Panc1 (cell line): ENCODE results near the gene MAP3K2. TPM values are rescaled to one million over a fixed set of nuclear protein-coding genes. Genes with fewer than 3 reads are reported as not detected.

Source experiments
- ATAC-seq: fragments of 200-7000 bp; cut with Tn5 transposase; 2 replicates; pipeline ENCODE4 v1.9.1; 2020; ENCODE audit warnings: mild to moderate bottlenecking, moderate library complexity
- BruUV-seq: library from RNA; stranded (reverse); fragments of 400-500 nt; replicated peaks from 2 replicates; lab custom pipeline; 2021; lab: Mats Ljungman, UMichigan
- CTCF ChIA-PET: fragments of 300-600 bp; sonication (Branson Sonifier 250); formaldehyde crosslinking; loops from one replicate; lab custom pipeline; 2022; ENCODE audit warnings: antibody characterized with exemption; lab: Charles Lee
- POLR2A ChIA-PET: fragments of 300-600 bp; sonication (Branson Sonifier 250); formaldehyde crosslinking; loops from one replicate; lab custom pipeline; 2022; ENCODE audit warnings: antibody characterized with exemption; lab: Charles Lee
- DNase-seq: peaks from one replicate; pipeline ENCODE4 v3.0.0-alpha.2; 2010; ENCODE audit warnings: low read depth, low spot score
- H3K27ac ChIP-seq: 2 replicates; pipeline ENCODE4 v1.5.1; 2011; ENCODE audit warnings: mild to moderate bottlenecking, low read length, inconsistent platforms
- H3K27me3 ChIP-seq: fragments of 200-500 bp; sonication (Bioruptor generic); 2 replicates; pipeline ENCODE4 v1.6.0; 2014; ENCODE audit warnings: low read length, inconsistent platforms; ENCODE audit not compliant: control insufficient read depth, insufficient read depth
- H3K36me3 ChIP-seq: fragments of 200-500 bp; sonication (Bioruptor generic); 2 replicates; pipeline ENCODE4 v1.5.1; 2014; ENCODE audit warnings: inconsistent platforms, mild to moderate bottlenecking, low read length, moderate library complexity; ENCODE audit not compliant: control insufficient read depth, insufficient read depth
- H3K4me1 ChIP-seq: 2 replicates; pipeline ENCODE4 v1.5.1; 2011; ENCODE audit warnings: inconsistent platforms, mild to moderate bottlenecking, low read length, moderate library complexity; ENCODE audit not compliant: control insufficient read depth, insufficient read depth
- H3K4me3 ChIP-seq, 2 experiments: 2 replicates each; pipeline ENCODE4 v1.5.1; 2011 to 2012; ENCODE audit warnings: low read depth in 2 of 2, low read length in 2 of 2, mild to moderate bottlenecking in 2 of 2, inconsistent platforms in 1 of 2, moderate library complexity in 1 of 2
- H3K9me3 ChIP-seq: fragments of 200-500 bp; sonication (Bioruptor generic); 2 replicates; pipeline ENCODE4 v1.5.1; 2014; ENCODE audit warnings: low read depth, mild to moderate bottlenecking, inconsistent platforms, low read length, moderate library complexity; ENCODE audit not compliant: control insufficient read depth, insufficient read depth
- CTCF ChIP-seq: fragments of 450-650 bp; IDR thresholded peaks from 2 replicates; pipeline ENCODE4 v1.5.1; 2017; ENCODE audit warnings: mild to moderate bottlenecking
- POLR2AphosphoS5 ChIP-seq: IDR thresholded peaks from 2 replicates; pipeline ENCODE4 v1.6.1; 2012; ENCODE audit warnings: mild to moderate bottlenecking, low read depth, low read length, moderate library complexity
- REST ChIP-seq, 2 experiments: IDR thresholded peaks; 2 replicates each; pipeline ENCODE4 v1.6.1; 2011 to 2012; ENCODE audit warnings: low read depth in 2 of 2, control low read depth in 1 of 2, low read length in 1 of 2, mild to moderate bottlenecking in 1 of 2, moderate library complexity in 1 of 2; ENCODE audit not compliant: insufficient read depth in 1 of 2
- SIN3A ChIP-seq: IDR thresholded peaks from 2 replicates; pipeline ENCODE4 v1.6.1; 2012; ENCODE audit warnings: low read depth, mild to moderate bottlenecking, low read length, moderate library complexity, borderline replicate concordance; ENCODE audit not compliant: insufficient read depth
- TCF7L2 ChIP-seq: IDR thresholded peaks from 2 replicates; pipeline ENCODE4 v1.6.1; 2011; ENCODE audit warnings: mild to moderate bottlenecking, low read depth, low read length, inconsistent platforms
- in situ Hi-C: cut with HindIII; loops from 2 replicates; pipeline ENCODE4 v1.10.0; 2016; ENCODE audit warnings: low sequenced_read_pairs, low pct_unique_long_range_greater_than_20kb
- intact Hi-C: fragments of 100-400 bp; cut with micrococcal nuclease; formaldehyde crosslinking; loops from one replicate; pipeline ENCODE4 v1.10.0; 2022; ENCODE audit not compliant: unreplicated experiment
- total RNA-seq: library from RNA; stranded (reverse); gene quantifications from one replicate; pipeline ENCODE4 v1.2.1, GENCODE V29; 2021; ENCODE audit not compliant: unreplicated experiment

MAP3K2 gene
- total RNA-seq, 1 experiment from 2014 or later: 70.6 TPM

GRCh38 chr2:127394492-127394891 is 6.7 kb upstream of the MAP3K2 start:
- BruUV-seq: no TSS peak
- TF ChIP-seq TCF7L2 (no peak), POLR2AphosphoS5 (no peak), CTCF (no peak), REST (IDR thresholded peaks at IDR 0.05; ENCODE audit: insufficient read depth in 1 of 2, low read depth in 2 of 2, low read length in 1 of 2) (no peak), SIN3A (no peak)
- intact Hi-C loops: no loop called here
- CTCF ChIA-PET: no interaction called here
- H3K27ac ChIP-seq: no peak overlapping the region
- peaks cover 19% of the 10 kb centered on the region for H3K4me1 ChIP-seq
- H3K36me3 ChIP-seq: no peaks in the 10 kb centered on the region
- no peaks in the 10 kb centered on the region for H3K9me3 ChIP-seq
- ATAC-seq (no peak), DNase-seq (no peak)
- POLR2A ChIA-PET: no interaction called here
- H3K27me3 ChIP-seq: no peaks in the 10 kb centered on the region
- in situ Hi-C loops: no loop called here
- H3K4me3 ChIP-seq: no peak overlapping the region

- CTCF ChIA-PET: no interaction called here
- Histone ChIP-seq H3K27ac (peak overlapping the region; percentile 14; the same call in 1 of the 2 replicates), H3K4me3 (no peak overlapping the region), H3K9me3 (no peaks in the 10 kb centered on the region), H3K27me3 (no peaks in the 10 kb centered on the region), H3K4me1 (peaks cover 23% of the 10 kb centered on the region), H3K36me3 (no peaks in the 10 kb centered on the region)
- ATAC-seq (no peak), DNase-seq (no peak)
- intact Hi-C loops (no loop called here), in situ Hi-C loops (no loop called here)
- BruUV-seq: no TSS peak
- POLR2A ChIA-PET: no interaction called here
- TF ChIP-seq CTCF: no peak
- TF ChIP-seq SIN3A: no peak
- no peak for TF ChIP-seq REST (IDR thresholded peaks at IDR 0.05; ENCODE audit: insufficient read depth in 1 of 2, low read depth in 2 of 2, low read length in 1 of 2)
- no peak for TF ChIP-seq TCF7L2
- TF ChIP-seq POLR2AphosphoS5: no peak
These were observed 5.2 kb upstream of the MAP3K2 start for GRCh38 chr2:127392828-127393578.
